NCI-H1105 (cell line): ENCODE data around the gene RNF13.
A peak's percentile ranks its signal among the peaks of the same experiment; 100 is the strongest.
"Not testable (repeated sequence)": the region's sequence is repeated elsewhere in the genome, so short reads cannot be mapped to it uniquely, and the experiment has no call there.

Experiments
- DNase-seq: peaks from one replicate; lab custom pipeline; 2025; lab: John Stamatoyannopoulos, UW

The RNF13 gene

GRCh38 chr3:149801639-149802038 is 11.4 kb upstream of the RNF13 start:
- DNase-seq, result no peak

- no peak for DNase-seq
These were observed 6.7 kb upstream of the RNF13 start for GRCh38 chr3:149806171-149806778.

GRCh38 chr3:149808209-149808829 is 4.7 kb upstream of the RNF13 start:
- peak; percentile 75 for DNase-seq

- no peak for DNase-seq
These were observed 3.3 kb upstream of the RNF13 start for GRCh38 chr3:149809699-149810098.

GRCh38 chr3:149810846-149811245 is 2.2 kb upstream of the RNF13 start:
- no peak for DNase-seq

GRCh38 chr3:149812165-149812605 is 830 bp upstream of the RNF13 start:
- no peak for DNase-seq

- peak; percentile 71 for DNase-seq
These were observed 609 bp downstream of the RNF13 start for GRCh38 chr3:149813367-149814281.

- DNase-seq, result no peak
These were observed 2.3 kb downstream of the RNF13 start for GRCh38 chr3:149815321-149815720.

- no peak for DNase-seq
These were observed 2.7 kb downstream of the RNF13 start for GRCh38 chr3:149815728-149816127.

- DNase-seq, result no peak
These were observed 3.3 kb downstream of the RNF13 start for GRCh38 chr3:149816311-149816710.

- DNase-seq, result no peak
These were observed 4.0 kb downstream of the RNF13 start for GRCh38 chr3:149816986-149817385.

GRCh38 chr3:149819432-149819831 is 6.4 kb downstream of the RNF13 start:
- DNase-seq, result no peak

GRCh38 chr3:149820183-149820582 is 7.2 kb downstream of the RNF13 start:
- no peak for DNase-seq

- no peak for DNase-seq
These were observed 13.6 kb downstream of the RNF13 start for GRCh38 chr3:149826636-149827035.

- no peak for DNase-seq
These were observed 15.4 kb downstream of the RNF13 start for GRCh38 chr3:149828390-149828789.

- not testable (repeated sequence) for DNase-seq
These were observed 16.6 kb downstream of the RNF13 start for GRCh38 chr3:149829631-149830030.

- DNase-seq, result no peak
These were observed 17.9 kb downstream of the RNF13 start for GRCh38 chr3:149830902-149831301.

- DNase-seq, result no peak
These were observed 18.3 kb downstream of the RNF13 start for GRCh38 chr3:149831321-149831720.

- DNase-seq, result no peak
These were observed 19.1 kb downstream of the RNF13 start for GRCh38 chr3:149832086-149832485.

- no peak for DNase-seq
These were observed 20.2 kb downstream of the RNF13 start for GRCh38 chr3:149833241-149833640.

- DNase-seq, result not testable (repeated sequence)
These were observed 25.5 kb downstream of the RNF13 start for GRCh38 chr3:149838491-149838890.

GRCh38 chr3:149839469-149839868 is 26.5 kb downstream of the RNF13 start:
- not testable (repeated sequence) for DNase-seq

- DNase-seq, result no peak
These were observed 26.9 kb downstream of the RNF13 start for GRCh38 chr3:149839896-149840295.
